Liver (tissue), 9 donors: Measurements from ENCODE around the gene CEP95. TPM values are rescaled to one million over a fixed set of nuclear protein-coding genes. Genes with fewer than 3 reads are reported as not detected.

Source experiments
- DNase-seq: peaks from one replicate; pipeline ENCODE4 v3.0.0-alpha.2; 2017; ENCODE audit warnings: low spot score
- H3K27ac ChIP-seq, 2 donors: one replicate each; pipeline ENCODE4 v1.7.0; 2013; ENCODE audit warnings: inconsistent platforms in 2 of 2, low read length in 2 of 2, control low read depth in 1 of 2, low read depth in 1 of 2, mild to moderate bottlenecking in 1 of 2
- H3K27me3 ChIP-seq, 4 donors: one replicate each; pipeline versions ENCODE4 v1.6.1 to v1.7.0; 2013; ENCODE audit warnings: low read length in 3 of 4, inconsistent platforms in 1 of 4, mild to moderate bottlenecking in 1 of 4, moderate library complexity in 1 of 4; ENCODE audit not compliant: control insufficient read depth in 4 of 4, insufficient read depth in 4 of 4
- H3K36me3 ChIP-seq, 4 donors: one replicate each; pipeline versions ENCODE4 v1.6.1 to v1.7.0; 2013; ENCODE audit warnings: low read length in 3 of 4, mild to moderate bottlenecking in 3 of 4, low read depth in 1 of 4, moderate library complexity in 1 of 4; ENCODE audit not compliant: control insufficient read depth in 4 of 4, insufficient read depth in 3 of 4
- H3K4me1 ChIP-seq, 4 donors: one replicate each; pipeline versions ENCODE4 v1.6.1 to v1.7.0; 2013; ENCODE audit warnings: low read length in 3 of 4, mild to moderate bottlenecking in 3 of 4, moderate library complexity in 1 of 4; ENCODE audit not compliant: control insufficient read depth in 4 of 4, insufficient read depth in 4 of 4
- H3K4me3 ChIP-seq, 3 donors: one replicate each; pipeline versions ENCODE4 v1.6.1 to v1.7.0; 2013; ENCODE audit warnings: low read length in 3 of 3, control low read depth in 1 of 3, low read depth in 1 of 3, mild to moderate bottlenecking in 1 of 3
- H3K9ac ChIP-seq, 2 donors: one replicate each; pipeline ENCODE4 v1.7.0; 2013; ENCODE audit warnings: low read length in 2 of 2, mild to moderate bottlenecking in 2 of 2, moderate library complexity in 2 of 2, control low read depth in 1 of 2, low read depth in 1 of 2
- H3K9me3 ChIP-seq, 4 donors: one replicate each; pipeline versions ENCODE4 v1.6.1 to v1.7.0; 2013; ENCODE audit warnings: low read length in 3 of 4; ENCODE audit not compliant: control insufficient read depth in 4 of 4
- EGR1 ChIP-seq, 2 donors: IDR thresholded peaks; 2 replicates each; pipeline ENCODE4 v1.6.1; 2016 to 2018; ENCODE audit warnings: antibody characterized with exemption in 2 of 2, low read depth in 2 of 2
- FOXA1 ChIP-seq: IDR thresholded peaks from 2 replicates; pipeline ENCODE4 v1.6.1; 2016; ENCODE audit warnings: antibody characterized with exemption
- GABPA ChIP-seq, 2 donors: IDR thresholded peaks in 1 of 2; conservative IDR thresholded peaks in 1 of 2; 2 replicates each; pipeline ENCODE4 v1.6.1; 2016; ENCODE audit warnings: antibody characterized with exemption in 2 of 2, mild to moderate bottlenecking in 1 of 2, moderate library complexity in 1 of 2
- HNF4A ChIP-seq, 2 donors: conservative IDR thresholded peaks; 2 replicates each; pipeline ENCODE4 v1.6.1; 2016; ENCODE audit warnings: antibody characterized with exemption in 2 of 2, mild to moderate bottlenecking in 2 of 2
- JUND ChIP-seq, 2 donors: IDR thresholded peaks; 2 replicates each; pipeline ENCODE4 v1.6.1; 2016; ENCODE audit warnings: antibody characterized with exemption in 2 of 2
- MAX ChIP-seq: IDR thresholded peaks from 2 replicates; pipeline ENCODE4 v1.6.1; 2016; ENCODE audit warnings: antibody characterized with exemption
- NR2F2 ChIP-seq: IDR thresholded peaks from 2 replicates; pipeline ENCODE4 v1.6.1; 2016; ENCODE audit warnings: antibody characterized with exemption
- RAD21 ChIP-seq, 2 donors: IDR thresholded peaks; 2 replicates each; pipeline ENCODE4 v1.6.1; 2016; ENCODE audit warnings: antibody characterized with exemption in 2 of 2, mild to moderate bottlenecking in 2 of 2
- RXRA ChIP-seq, 2 donors: IDR thresholded peaks; 2 replicates each; pipeline ENCODE4 v1.6.1; 2017 to 2018; ENCODE audit warnings: antibody characterized with exemption in 2 of 2, mild to moderate bottlenecking in 1 of 2
- SP1 ChIP-seq: IDR thresholded peaks from 2 replicates; pipeline ENCODE4 v1.6.1; 2018; ENCODE audit warnings: antibody characterized with exemption, mild to moderate bottlenecking
- YY1 ChIP-seq: IDR thresholded peaks from 2 replicates; pipeline ENCODE4 v1.6.1; 2016; ENCODE audit warnings: antibody characterized with exemption, mild to moderate bottlenecking
- WGBS: extraction: QIAGEN DNeasy Blood & Tissue Kit; methylation state at CpG from one replicate; pipeline ENCODE4 v1.1.7; 2013; 5-methylcytosine and 5-hydroxymethylcytosine counted together
- polyA plus RNA-seq, 2 donors: library from polyadenylated mRNA; stranded (reverse) in 1 of 2; unstranded in 1 of 2; fragments of 200-250 nt in 1 of 2; fragments of >200 nt in 1 of 2; fragmentation: Nextera tagmentation in 1 of 2; extraction: Ambion mirVana in 1 of 2; gene quantifications; one replicate each; pipeline versions ENCODE4 v1.2.1 to v1.2.3, GENCODE V29; 2013 to 2015
- total RNA-seq, 2 donors: library from RNA; depleted of rRNA; stranded (reverse); fragments of >200 nt; gene quantifications; one replicate each; pipeline ENCODE4 v1.2.3, GENCODE V29; 2014
- TF ChIP-seq, protein P1 (sequence below): IDR thresholded peaks from 2 replicates; pipeline ENCODE4 v1.6.1; 2016; ENCODE audit warnings: antibody characterized with exemption
- TF ChIP-seq, protein P2 (sequence below): fragments of 150-350 bp; IDR thresholded peaks from 2 replicates; pipeline ENCODE4 v1.5.1; 2017; ENCODE audit warnings: improper control_type of control experiment, low read depth, low read length; ENCODE audit not compliant: missing input control
- TF ChIP-seq, protein P3 (sequence below): IDR thresholded peaks from 2 replicates; pipeline ENCODE4 v1.6.1; 2016; ENCODE audit warnings: antibody characterized with exemption, mild to moderate bottlenecking
- donor health status: healthy.
- donor health status: healthy.
- donor health status: healthy.
- donor health status: healthy.
- donor health status: healthy.

The CEP95 gene
- total and polyA plus RNA-seq, 4 donors: 5.3 to 23.3 (median 11.0) TPM

GRCh38 chr17:64496786-64497564 is 9.8 kb upstream of the CEP95 start, which contains the start of gene POLG2:
POLG2 (minus strand) TSS chr17:64497054; CDS start chr17:64496968, 86 bp downstream.
- TF ChIP-seq YY1 (peak; percentile 96), JUND (IDR thresholded peaks at IDR 0.05) (peak in 1 of 2 donors; percentile 12), NR2F2 (no peak), SP1 (peak; percentile 43), EGR1 (IDR thresholded peaks at IDR 0.05; ENCODE audit: low read depth in 2 of 2) (peak in 1 of 2 donors; percentile 26), RXRA (IDR thresholded peaks at IDR 0.05) (peak in 1 of 2 donors; percentile 16), FOXA1 (no peak), HNF4A (conservative IDR thresholded peaks at IDR 0.05) (no peak), RAD21 (IDR thresholded peaks at IDR 0.05) (peak in 1 of 2 donors; percentile 33), MAX (peak; percentile 64), GABPA (IDR thresholded peaks at IDR 0.05 in 1 of 2, conservative IDR thresholded peaks at IDR 0.05 in 1 of 2) (peak; percentile 49 to 92)
- TF ChIP-seq, protein P1, sequence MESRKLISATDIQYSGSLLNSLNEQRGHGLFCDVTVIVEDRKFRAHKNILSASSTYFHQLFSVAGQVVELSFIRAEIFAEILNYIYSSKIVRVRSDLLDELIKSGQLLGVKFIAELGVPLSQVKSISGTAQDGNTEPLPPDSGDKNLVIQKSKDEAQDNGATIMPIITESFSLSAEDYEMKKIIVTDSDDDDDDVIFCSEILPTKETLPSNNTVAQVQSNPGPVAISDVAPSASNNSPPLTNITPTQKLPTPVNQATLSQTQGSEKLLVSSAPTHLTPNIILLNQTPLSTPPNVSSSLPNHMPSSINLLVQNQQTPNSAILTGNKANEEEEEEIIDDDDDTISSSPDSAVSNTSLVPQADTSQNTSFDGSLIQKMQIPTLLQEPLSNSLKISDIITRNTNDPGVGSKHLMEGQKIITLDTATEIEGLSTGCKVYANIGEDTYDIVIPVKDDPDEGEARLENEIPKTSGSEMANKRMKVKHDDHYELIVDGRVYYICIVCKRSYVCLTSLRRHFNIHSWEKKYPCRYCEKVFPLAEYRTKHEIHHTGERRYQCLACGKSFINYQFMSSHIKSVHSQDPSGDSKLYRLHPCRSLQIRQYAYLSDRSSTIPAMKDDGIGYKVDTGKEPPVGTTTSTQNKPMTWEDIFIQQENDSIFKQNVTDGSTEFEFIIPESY: no peak
- TF ChIP-seq, protein P2, sequence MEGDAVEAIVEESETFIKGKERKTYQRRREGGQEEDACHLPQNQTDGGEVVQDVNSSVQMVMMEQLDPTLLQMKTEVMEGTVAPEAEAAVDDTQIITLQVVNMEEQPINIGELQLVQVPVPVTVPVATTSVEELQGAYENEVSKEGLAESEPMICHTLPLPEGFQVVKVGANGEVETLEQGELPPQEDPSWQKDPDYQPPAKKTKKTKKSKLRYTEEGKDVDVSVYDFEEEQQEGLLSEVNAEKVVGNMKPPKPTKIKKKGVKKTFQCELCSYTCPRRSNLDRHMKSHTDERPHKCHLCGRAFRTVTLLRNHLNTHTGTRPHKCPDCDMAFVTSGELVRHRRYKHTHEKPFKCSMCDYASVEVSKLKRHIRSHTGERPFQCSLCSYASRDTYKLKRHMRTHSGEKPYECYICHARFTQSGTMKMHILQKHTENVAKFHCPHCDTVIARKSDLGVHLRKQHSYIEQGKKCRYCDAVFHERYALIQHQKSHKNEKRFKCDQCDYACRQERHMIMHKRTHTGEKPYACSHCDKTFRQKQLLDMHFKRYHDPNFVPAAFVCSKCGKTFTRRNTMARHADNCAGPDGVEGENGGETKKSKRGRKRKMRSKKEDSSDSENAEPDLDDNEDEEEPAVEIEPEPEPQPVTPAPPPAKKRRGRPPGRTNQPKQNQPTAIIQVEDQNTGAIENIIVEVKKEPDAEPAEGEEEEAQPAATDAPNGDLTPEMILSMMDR: peak; percentile 26
- H3K9me3 ChIP-seq: no peaks in the 10 kb centered on the region

DNA sequence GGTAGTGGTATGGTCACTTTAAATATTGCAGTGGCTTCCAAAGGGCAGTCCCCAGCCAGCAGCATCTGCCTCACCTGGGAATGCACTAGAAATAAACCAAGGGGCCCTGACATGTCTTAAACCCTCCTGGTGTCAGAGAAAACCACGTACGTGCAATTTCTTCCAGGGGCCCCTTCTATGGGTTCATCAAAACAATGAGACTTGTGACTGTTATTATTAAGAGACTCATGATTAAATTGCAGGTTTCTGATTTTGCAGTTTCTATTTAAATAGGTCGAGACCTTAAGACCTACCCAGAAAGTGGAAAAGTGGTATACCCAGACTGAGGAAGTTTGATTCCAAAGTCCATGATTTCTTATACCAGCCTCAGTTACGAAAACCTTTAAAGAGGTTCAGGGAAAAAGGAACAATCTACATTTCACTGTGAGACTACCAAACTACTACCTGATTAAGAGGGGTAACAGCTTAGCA is 9.2 kb upstream of the CEP95 start:
- Histone ChIP-seq H3K4me3 (peak overlapping the region in 2 of 3 donors; percentile 88 to 94), H3K36me3 (peaks cover 8 to 48% (median 43%) of the 10 kb centered on the region in 4 donors), H3K9me3 (no peaks in the 10 kb centered on the region), H3K9ac (peak overlapping the region; percentile 56 to 87), H3K4me1 (peaks cover 8 to 52% (median 40%) of the 10 kb centered on the region in 4 donors), H3K27ac (peak overlapping the region; percentile 83 to 90), H3K27me3 (no peaks in the 10 kb centered on the region)
- no peak for DNase-seq
- WGBS: 45% methylated on average over 4 of the region's 4 CpGs
- TF ChIP-seq, protein P3, sequence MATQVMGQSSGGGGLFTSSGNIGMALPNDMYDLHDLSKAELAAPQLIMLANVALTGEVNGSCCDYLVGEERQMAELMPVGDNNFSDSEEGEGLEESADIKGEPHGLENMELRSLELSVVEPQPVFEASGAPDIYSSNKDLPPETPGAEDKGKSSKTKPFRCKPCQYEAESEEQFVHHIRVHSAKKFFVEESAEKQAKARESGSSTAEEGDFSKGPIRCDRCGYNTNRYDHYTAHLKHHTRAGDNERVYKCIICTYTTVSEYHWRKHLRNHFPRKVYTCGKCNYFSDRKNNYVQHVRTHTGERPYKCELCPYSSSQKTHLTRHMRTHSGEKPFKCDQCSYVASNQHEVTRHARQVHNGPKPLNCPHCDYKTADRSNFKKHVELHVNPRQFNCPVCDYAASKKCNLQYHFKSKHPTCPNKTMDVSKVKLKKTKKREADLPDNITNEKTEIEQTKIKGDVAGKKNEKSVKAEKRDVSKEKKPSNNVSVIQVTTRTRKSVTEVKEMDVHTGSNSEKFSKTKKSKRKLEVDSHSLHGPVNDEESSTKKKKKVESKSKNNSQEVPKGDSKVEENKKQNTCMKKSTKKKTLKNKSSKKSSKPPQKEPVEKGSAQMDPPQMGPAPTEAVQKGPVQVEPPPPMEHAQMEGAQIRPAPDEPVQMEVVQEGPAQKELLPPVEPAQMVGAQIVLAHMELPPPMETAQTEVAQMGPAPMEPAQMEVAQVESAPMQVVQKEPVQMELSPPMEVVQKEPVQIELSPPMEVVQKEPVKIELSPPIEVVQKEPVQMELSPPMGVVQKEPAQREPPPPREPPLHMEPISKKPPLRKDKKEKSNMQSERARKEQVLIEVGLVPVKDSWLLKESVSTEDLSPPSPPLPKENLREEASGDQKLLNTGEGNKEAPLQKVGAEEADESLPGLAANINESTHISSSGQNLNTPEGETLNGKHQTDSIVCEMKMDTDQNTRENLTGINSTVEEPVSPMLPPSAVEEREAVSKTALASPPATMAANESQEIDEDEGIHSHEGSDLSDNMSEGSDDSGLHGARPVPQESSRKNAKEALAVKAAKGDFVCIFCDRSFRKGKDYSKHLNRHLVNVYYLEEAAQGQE: no peak
- TF ChIP-seq HNF4A (conservative IDR thresholded peaks at IDR 0.05): peak in 1 of 2 donors; percentile 22

More at GRCh38 chr17:64496786-64497564, 9.8 kb upstream of the CEP95 start, which contains the start of gene POLG2:
- H3K9ac ChIP-seq: peak within 1 kb of the TSS; percentile 56 to 87
- peak within 1 kb of the TSS; percentile 88 to 94 (median 93) for H3K4me3 ChIP-seq
- WGBS: under 1% methylated on average over 50 of the region's 50 CpGs
- H3K36me3 ChIP-seq: peaks cover 8 to 42% (median 37%) of the 10 kb centered on the region in 4 donors
- DNase-seq: peak; percentile 91
- H3K27ac ChIP-seq: peak within 1 kb of the TSS; percentile 83 to 90
- H3K27me3 ChIP-seq: no peaks in the 10 kb centered on the region
- H3K4me1 ChIP-seq: peaks cover 8 to 52% (median 38%) of the 10 kb centered on the region in 4 donors
